Hepatocyte (in vitro differentiated cells): ENCODE measurements around the gene CLASP2. TPM values are rescaled to one million over a fixed set of nuclear protein-coding genes. Genes with fewer than 3 reads are reported as not detected.

ENCODE experiments used
- DNase-seq: peaks from one replicate; pipeline ENCODE4 v3.0.0-alpha.2; 2016; ENCODE audit warnings: low spot score
- H2AFZ ChIP-seq: fragments of 200-600 bp; sonication (generic); 2 replicates; pipeline ENCODE4 v1.6.0; 2016; ENCODE audit warnings: antibody characterized with exemption, mild to moderate bottlenecking
- H3K27ac ChIP-seq: fragments of 200-600 bp; sonication (generic); 2 replicates; pipeline ENCODE4 v1.5.1; 2016; ENCODE audit warnings: mild to moderate bottlenecking
- H3K27me3 ChIP-seq: fragments of 200-600 bp; sonication (generic); 2 replicates; pipeline ENCODE4 v1.6.1; 2016
- H3K36me3 ChIP-seq: fragments of 200-600 bp; sonication (generic); replicated peaks from 2 replicates; pipeline ENCODE4 v1.5.1; 2016; ENCODE audit warnings: low read depth; ENCODE audit not compliant: insufficient read depth
- H3K4me1 ChIP-seq: fragments of 200-600 bp; sonication (generic); 2 replicates; pipeline ENCODE4 v1.5.1; 2016; ENCODE audit warnings: mild to moderate bottlenecking, moderate library complexity; ENCODE audit not compliant: insufficient read depth
- H3K4me2 ChIP-seq: fragments of 200-600 bp; sonication (generic); 2 replicates; pipeline ENCODE4 v1.6.0; 2016
- H3K4me3 ChIP-seq: fragments of 200-600 bp; sonication (generic); 2 replicates; pipeline ENCODE4 v1.5.1; 2016; ENCODE audit warnings: mild to moderate bottlenecking
- H3K79me2 ChIP-seq: fragments of 200-600 bp; sonication (generic); 2 replicates; pipeline ENCODE4 v1.6.0; 2017; ENCODE audit warnings: mild to moderate bottlenecking
- H3K9me2 ChIP-seq: fragments of 200-600 bp; sonication (generic); replicated peaks from 2 replicates; pipeline ENCODE4 v1.6.0; 2017; ENCODE audit warnings: mild to moderate bottlenecking; ENCODE audit not compliant: insufficient read depth
- H3K9me3 ChIP-seq: fragments of 200-600 bp; sonication (generic); 2 replicates; pipeline ENCODE4 v1.5.1; 2016; ENCODE audit warnings: low read depth, mild to moderate bottlenecking
- H4K20me1 ChIP-seq: fragments of 200-600 bp; sonication (generic); 2 replicates; pipeline ENCODE4 v1.6.0; 2016; ENCODE audit warnings: mild to moderate bottlenecking; ENCODE audit not compliant: insufficient read depth, poor library complexity, severe bottlenecking
- CTCF ChIP-seq: fragments of 200-600 bp; sonication (generic); IDR thresholded peaks from 2 replicates; pipeline ENCODE4 v1.5.1; 2016; ENCODE audit warnings: antibody characterized with exemption, mild to moderate bottlenecking; ENCODE audit not compliant: poor library complexity
- EZH2 ChIP-seq: fragments of 200-600 bp; sonication (generic); IDR thresholded peaks from 2 replicates; pipeline ENCODE4 v1.6.1; 2016; ENCODE audit warnings: antibody characterized with exemption, mild to moderate bottlenecking, borderline replicate concordance
- EZH2phosphoT487 ChIP-seq: fragments of 200-600 bp; sonication (generic); IDR thresholded peaks from one replicate; pipeline ENCODE4 v1.6.1; 2018; ENCODE audit warnings: antibody characterized with exemption, mild to moderate bottlenecking, low read depth, moderate library complexity; ENCODE audit not compliant: unreplicated experiment, severe bottlenecking
- WGBS: methylation state at CpG from one replicate; pipeline ENCODE4 v1.1.6; 2016; ENCODE audit warnings: low lambda C conversion rate; ENCODE audit errors: missing lambda C conversion rate; 5-methylcytosine and 5-hydroxymethylcytosine counted together
- polyA plus RNA-seq: library from polyadenylated mRNA; unstranded; fragments of >200 nt; fragmentation: Nextera tagmentation; extraction: Ambion mirVana; gene quantifications from 2 replicates; pipeline ENCODE4 v1.2.1, GENCODE V29; 2016
- total RNA-seq: library from RNA; depleted of rRNA; stranded (reverse); fragments of >200 nt; gene quantifications from 2 replicates; pipeline ENCODE4 v1.2.3, GENCODE V29; 2014

CLASP2 gene
- total and polyA plus RNA-seq, 2 experiments from 2014 or later, result 12.0 to 34.5 TPM

- Histone ChIP-seq H3K9me2 (no peaks in the 10 kb centered on the region), H3K79me2 (peaks cover 5% of the 10 kb centered on the region), H3K4me3 (no peak overlapping the region), H3K27ac (no peak overlapping the region), H4K20me1 (no peaks in the 10 kb centered on the region), H3K36me3 (no peaks in the 10 kb centered on the region), H3K9me3 (no peaks in the 10 kb centered on the region), H3K27me3 (no peaks in the 10 kb centered on the region), H3K4me1 (no peaks in the 10 kb centered on the region), H2AFZ (no peak overlapping the region), H3K4me2 (no peak overlapping the region)
- TF ChIP-seq EZH2, result no peak
- TF ChIP-seq EZH2phosphoT487, result no peak
- no peak for TF ChIP-seq CTCF
- no peak for DNase-seq
- WGBS, result 100% methylated on average over 1 of the region's 1 CpG
These were observed 71.6 kb downstream of the CLASP2 start for GRCh38 chr3:33646406-33646805.

- no peak overlapping the region for H2AFZ ChIP-seq
- peak overlapping the region; percentile 24 for H3K4me2 ChIP-seq
These were observed 72.9 kb downstream of the CLASP2 start for GRCh38 chr3:33645060-33645647.

GRCh38 chr3:33644582-33644981 is 73.5 kb downstream of the CLASP2 start:
- TF ChIP-seq CTCF, result no peak
- Histone ChIP-seq H3K27ac (no peak overlapping the region), H3K4me3 (no peak overlapping the region), H2AFZ (no peak overlapping the region), H3K4me2 (no peak overlapping the region), H3K4me1 (no peaks in the 10 kb centered on the region), H3K27me3 (no peaks in the 10 kb centered on the region), H4K20me1 (no peaks in the 10 kb centered on the region), H3K36me3 (no peaks in the 10 kb centered on the region), H3K9me3 (no peaks in the 10 kb centered on the region), H3K79me2 (peaks cover 2% of the 10 kb centered on the region), H3K9me2 (no peaks in the 10 kb centered on the region)
- DNase-seq, result no peak
- 94% methylated on average over 4 of the region's 4 CpGs for WGBS

More at GRCh38 chr3:33645060-33645647, 72.9 kb downstream of the CLASP2 start:
- DNase-seq, result peak; percentile 13
- no peak overlapping the region for H3K27ac ChIP-seq
- 74% methylated on average over 5 of the region's 5 CpGs for WGBS
- no peaks in the 10 kb centered on the region for H4K20me1 ChIP-seq
- no peaks in the 10 kb centered on the region for H3K36me3 ChIP-seq
- TF ChIP-seq EZH2phosphoT487, result no peak
- no peak for TF ChIP-seq EZH2
- no peak for TF ChIP-seq CTCF
- H3K27me3 ChIP-seq, result no peaks in the 10 kb centered on the region
- no peaks in the 10 kb centered on the region for H3K4me1 ChIP-seq
- H3K4me3 ChIP-seq, result no peak overlapping the region
- H3K9me3 ChIP-seq, result no peaks in the 10 kb centered on the region
- peaks cover 5% of the 10 kb centered on the region for H3K79me2 ChIP-seq
- H3K9me2 ChIP-seq, result no peaks in the 10 kb centered on the region

GRCh38 chr3:33642806-33643205 is 75.2 kb downstream of the CLASP2 start:
- no peak for DNase-seq
- TF ChIP-seq CTCF, result no peak
- no peak for TF ChIP-seq EZH2phosphoT487
- no peak for TF ChIP-seq EZH2
- Histone ChIP-seq H3K27ac (no peak overlapping the region), H3K9me3 (no peaks in the 10 kb centered on the region), H3K79me2 (no peaks in the 10 kb centered on the region), H3K9me2 (no peaks in the 10 kb centered on the region), H3K4me2 (no peak overlapping the region), H3K27me3 (no peaks in the 10 kb centered on the region), H3K36me3 (no peaks in the 10 kb centered on the region), H2AFZ (no peak overlapping the region), H3K4me1 (no peaks in the 10 kb centered on the region), H4K20me1 (no peaks in the 10 kb centered on the region), H3K4me3 (no peak overlapping the region)
- 86% methylated on average over 2 of the region's 2 CpGs for WGBS
